ENCODE data around the gene TRAF2.

GRCh38 chr9:136930014-136930413, 43.7 kb downstream of the TRAF2 start:
- TF ChIP-seq POLR2A (IDR thresholded peaks at IDR 0.05; ENCODE audit: extremely low read depth, insufficient read length) = no peak
- no peak for TF ChIP-seq CTCF (IDR thresholded peaks at IDR 0.05; ENCODE audit: low read depth, low read length)
- no peak for TF ChIP-seq MYC (IDR thresholded peaks at IDR 0.05; ENCODE audit: low read depth, low read length)
